Spinal cord (tissue), 10 donors: ENCODE data around the gene IQCF2. TPM values are rescaled to one million over a fixed set of nuclear protein-coding genes. Genes with fewer than 3 reads are reported as not detected.
"Not testable (repeated sequence)": the region's sequence is repeated elsewhere in the genome, so short reads cannot be mapped to it uniquely, and the experiment has no call there.

Experiments used
- DNase-seq, 6 donors: peaks; one replicate each; pipeline versions ENCODE4 v3.0.0 to v3.0.0-alpha.2; 2013 to 2015; ENCODE audit warnings: low spot score in 6 of 6, low read depth in 4 of 6
- H3K27ac ChIP-seq: one replicate; pipeline ENCODE4 v1.5.1; 2013; ENCODE audit warnings: low read depth, low read length, control low read depth
- H3K27me3 ChIP-seq: one replicate; pipeline ENCODE4 v1.6.1; 2013; ENCODE audit warnings: low read length; ENCODE audit not compliant: control insufficient read depth, insufficient read depth
- H3K36me3 ChIP-seq: one replicate; pipeline ENCODE4 v1.6.1; 2013; ENCODE audit warnings: low read length; ENCODE audit not compliant: control insufficient read depth, insufficient read depth
- H3K4me1 ChIP-seq: one replicate; pipeline ENCODE4 v1.6.1; 2013; ENCODE audit warnings: low read length; ENCODE audit not compliant: control insufficient read depth, insufficient read depth
- H3K4me3 ChIP-seq: one replicate; pipeline ENCODE4 v1.5.1; 2013; ENCODE audit warnings: low read depth, low read length, control low read depth
- H3K9me3 ChIP-seq: one replicate; pipeline ENCODE4 v1.6.1; 2013; ENCODE audit warnings: low read length; ENCODE audit not compliant: control insufficient read depth, insufficient read depth
- WGBS: methylation state at CpG from one replicate; pipeline ENCODE4 v1.1.5; 2013; ENCODE audit warnings: missing lambda C conversion rate; ENCODE audit not compliant: insufficient coverage; 5-methylcytosine and 5-hydroxymethylcytosine counted together
- polyA plus RNA-seq, 2 donors: library from polyadenylated mRNA; unstranded; fragments of 120-200 nt; gene quantifications; one replicate each; pipeline ENCODE4 v1.2.1, GENCODE V29; 2013; ENCODE audit not compliant: insufficient read length in 2 of 2
- small RNA-seq: library from RNA; depleted of rRNA; stranded (forward); fragments of <200 nt; gene quantifications from one replicate; pipeline ENCODE3, GENCODE V24; 2014; ENCODE audit warnings: low replicate concordance
- total RNA-seq, 2 donors: library from RNA; depleted of rRNA in 1 of 2; stranded (reverse); fragments of 120-200 nt in 1 of 2; fragments of >200 nt in 1 of 2; gene quantifications; one replicate each; pipeline versions ENCODE4 v1.2.3 to v1.2.4, GENCODE V29; 2013 to 2014
- donor health status: healthy.

The IQCF2 gene
- total and polyA plus RNA-seq, 4 donors = not detected

- Histone ChIP-seq H3K9me3 (no peaks in the 10 kb centered on the region), H3K4me3 (no peak overlapping the region), H3K4me1 (no peaks in the 10 kb centered on the region), H3K36me3 (no peaks in the 10 kb centered on the region), H3K27ac (no peak overlapping the region), H3K27me3 (peaks cover 2% of the 10 kb centered on the region)
- 94% methylated on average over 16 of the region's 16 CpGs for WGBS
- no peak for DNase-seq
Observed at GRCh38 chr3:51894939-51895338, 33.5 kb downstream of the IQCF2 start.

- H3K4me3 ChIP-seq = no peak overlapping the region
- no peaks in the 10 kb centered on the region for H3K36me3 ChIP-seq
- no peak for DNase-seq
- no peaks in the 10 kb centered on the region for H3K4me1 ChIP-seq
- H3K27ac ChIP-seq = no peak overlapping the region
- H3K9me3 ChIP-seq = no peaks in the 10 kb centered on the region
- WGBS = 76% methylated on average over 3 of the region's 10 CpGs
- peaks cover 2% of the 10 kb centered on the region for H3K27me3 ChIP-seq
Observed at GRCh38 chr3:51896607-51897305, 35.3 kb downstream of the IQCF2 start.

- Histone ChIP-seq H3K9me3 (no peaks in the 10 kb centered on the region), H3K36me3 (no peaks in the 10 kb centered on the region), H3K27me3 (peaks cover 2% of the 10 kb centered on the region), H3K4me1 (no peaks in the 10 kb centered on the region), H3K4me3 (no peak overlapping the region), H3K27ac (no peak overlapping the region)
- no peak for DNase-seq
- 85% methylated on average over 15 of the region's 15 CpGs for WGBS
Observed at GRCh38 chr3:51897391-51897790, 36.0 kb downstream of the IQCF2 start.

- not testable (repeated sequence) for H3K27ac ChIP-seq, DNase-seq, H3K27me3 ChIP-seq, H3K4me1 ChIP-seq, H3K9me3 ChIP-seq, H3K36me3 ChIP-seq, H3K4me3 ChIP-seq
- WGBS = 71% methylated on average over 6 of the region's 7 CpGs
Observed at GRCh38 chr3:51900043-51900442, 38.6 kb downstream of the IQCF2 start.

GRCh38 chr3:51902361-51902760, 40.9 kb downstream of the IQCF2 start:
- not testable (repeated sequence) for H3K27ac ChIP-seq, H3K36me3 ChIP-seq, H3K4me3 ChIP-seq, DNase-seq, H3K4me1 ChIP-seq, H3K27me3 ChIP-seq, H3K9me3 ChIP-seq
- 73% methylated on average over 3 of the region's 7 CpGs for WGBS

- H3K27ac ChIP-seq = no peak overlapping the region
- no peak overlapping the region for H3K4me3 ChIP-seq
- DNase-seq = no peak
- no peaks in the 10 kb centered on the region for H3K27me3 ChIP-seq
- no peaks in the 10 kb centered on the region for H3K9me3 ChIP-seq
- no peaks in the 10 kb centered on the region for H3K4me1 ChIP-seq
- 73% methylated on average over 1 of the region's 2 CpGs for WGBS
- no peaks in the 10 kb centered on the region for H3K36me3 ChIP-seq
Observed at GRCh38 chr3:51904034-51904823, 42.8 kb downstream of the IQCF2 start.

GRCh38 chr3:51908026-51908425, 46.6 kb downstream of the IQCF2 start:
- H3K9me3 ChIP-seq = no peaks in the 10 kb centered on the region
- no peak for DNase-seq
- 60% methylated on average over 1 of the region's 4 CpGs for WGBS
- no peak overlapping the region for H3K27ac ChIP-seq
- H3K27me3 ChIP-seq = no peaks in the 10 kb centered on the region
- no peaks in the 10 kb centered on the region for H3K36me3 ChIP-seq
- no peak overlapping the region for H3K4me3 ChIP-seq
- no peaks in the 10 kb centered on the region for H3K4me1 ChIP-seq

Small RNAs within 50 kb of the gene (small RNA-seq; reads per million reads assigned to genes)
- gene RN7SL504P = 0.59 reads per million, percentile 63 among the genes with 10 or more reads in this experiment

Other genes with a start within 250 kb of the IQCF2 start
- gene TEX264, start 190.4 kb upstream of the IQCF2 start, total RNA-seq = 10 to 100 TPM; 24.7 to 58.0 TPM
- gene TEX264, start 190.4 kb upstream of the IQCF2 start, polyA plus RNA-seq = 10 to 100 TPM; 45.5 to 51.4 TPM
- gene GRM2, start 154.5 kb upstream of the IQCF2 start, total RNA-seq = 1 to 10 TPM; 1.3 to 1.5 TPM
- gene GRM2, start 154.5 kb upstream of the IQCF2 start, polyA plus RNA-seq = 10 to 100 TPM in 1 of 2 donors, 1 to 10 TPM in 1; 5.6 to 10.2 TPM
- not detected for gene IQCF6, start 82.4 kb upstream of the IQCF2 start, total RNA-seq
- gene IQCF6, start 82.4 kb upstream of the IQCF2 start, polyA plus RNA-seq = not detected
- gene IQCF5, start 14.0 kb downstream of the IQCF2 start, total RNA-seq = not detected
- not detected for gene IQCF5, start 14.0 kb downstream of the IQCF2 start, polyA plus RNA-seq
- not detected for gene IQCF1, start 41.7 kb downstream of the IQCF2 start, total RNA-seq
- gene IQCF1, start 41.7 kb downstream of the IQCF2 start, polyA plus RNA-seq = under 1 TPM in 1 of 2 donors, not detected in 1; 0.39 TPM
- gene RRP9, start 80.3 kb downstream of the IQCF2 start, total RNA-seq = 10 to 100 TPM; 10.2 to 16.8 TPM
- 10 to 100 TPM; 18.6 to 22.7 TPM for gene RRP9, start 80.3 kb downstream of the IQCF2 start, polyA plus RNA-seq
- gene PARP3, start 80.7 kb downstream of the IQCF2 start, total RNA-seq = 10 to 100 TPM in 1 of 2 donors, 1 to 10 TPM in 1; 5.9 to 13.2 TPM
- gene PARP3, start 80.7 kb downstream of the IQCF2 start, polyA plus RNA-seq = 10 to 100 TPM; 11.6 to 14.7 TPM
- gene GPR62, start 93.8 kb downstream of the IQCF2 start, total RNA-seq = 1 to 10 TPM; 1.2 to 4.6 TPM
- 1 to 10 TPM; 2.5 to 2.9 TPM for gene GPR62, start 93.8 kb downstream of the IQCF2 start, polyA plus RNA-seq
- 10 to 100 TPM; 53.5 to 98.8 TPM for gene PCBP4, start 105.8 kb downstream of the IQCF2 start, total RNA-seq
- gene PCBP4, start 105.8 kb downstream of the IQCF2 start, polyA plus RNA-seq = 100 to 1,000 TPM; 218 to 271 TPM
- gene ABHD14B, start 112.4 kb downstream of the IQCF2 start, total RNA-seq = 10 to 100 TPM in 1 of 2 donors, 1 to 10 TPM in 1; 5.9 to 24.0 TPM
- 10 to 100 TPM; 13.5 to 21.3 TPM for gene ABHD14B, start 112.4 kb downstream of the IQCF2 start, polyA plus RNA-seq
- 10 to 100 TPM; 20.5 to 55.1 TPM for gene ABHD14A, start 113.4 kb downstream of the IQCF2 start, total RNA-seq
- gene ABHD14A, start 113.4 kb downstream of the IQCF2 start, polyA plus RNA-seq = 10 to 100 TPM; 61.1 to 66.6 TPM
- 10 to 100 TPM in 1 of 2 donors, 1 to 10 TPM in 1; 3.8 to 29.8 TPM for gene ACY1, start 121.9 kb downstream of the IQCF2 start, total RNA-seq
- 10 to 100 TPM; 22.2 to 26.6 TPM for gene ACY1, start 121.9 kb downstream of the IQCF2 start, polyA plus RNA-seq
- gene RPL29, start 134.3 kb downstream of the IQCF2 start, total RNA-seq = 1,000 to 10,000 TPM in 1 of 2 donors, 100 to 1,000 TPM in 1; 425 to 1,251 TPM
- 1,000 to 10,000 TPM; 1,191 to 1,243 TPM for gene RPL29, start 134.3 kb downstream of the IQCF2 start, polyA plus RNA-seq
- 10 to 100 TPM in 1 of 2 donors, 1 to 10 TPM in 1; 9.2 to 13.8 TPM for gene DUSP7, start 195.0 kb downstream of the IQCF2 start, total RNA-seq
- 10 to 100 TPM; 28.4 to 29.6 TPM for gene DUSP7, start 195.0 kb downstream of the IQCF2 start, polyA plus RNA-seq